ENCODE measurements around the gene LZTS2.

LZTS2 gene

DNA sequence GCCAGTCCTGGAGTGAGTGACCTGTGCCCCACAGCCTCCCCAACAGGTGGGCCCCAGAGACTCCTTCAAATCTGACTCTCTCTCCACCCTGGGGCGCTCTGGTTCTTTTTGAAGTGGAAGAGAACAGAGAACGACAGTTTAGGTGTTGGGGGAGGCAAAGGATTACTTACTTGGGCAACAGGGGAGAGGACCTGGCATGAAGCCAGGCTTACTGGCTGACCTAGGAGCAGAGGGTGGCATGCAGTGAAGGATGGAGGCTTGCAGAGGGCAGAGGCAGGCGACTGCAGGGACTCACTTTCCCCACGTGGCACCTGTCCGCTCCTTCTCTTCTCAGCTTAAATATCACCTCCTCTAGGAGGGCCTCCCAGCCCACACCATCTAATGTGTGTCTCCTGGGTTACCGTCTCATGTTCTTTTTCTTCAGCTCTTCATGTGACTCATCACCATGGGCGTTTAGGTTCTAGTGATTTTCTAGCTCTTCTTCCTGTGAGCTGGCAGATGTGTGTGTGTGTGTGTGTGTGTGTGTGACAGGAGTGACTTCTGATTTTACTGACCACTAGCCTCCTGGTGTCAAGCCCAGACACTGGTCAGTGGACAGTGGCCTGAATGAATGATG, 15.5 kb downstream of the LZTS2 start:
- no peak for DNase-seq

DNA sequence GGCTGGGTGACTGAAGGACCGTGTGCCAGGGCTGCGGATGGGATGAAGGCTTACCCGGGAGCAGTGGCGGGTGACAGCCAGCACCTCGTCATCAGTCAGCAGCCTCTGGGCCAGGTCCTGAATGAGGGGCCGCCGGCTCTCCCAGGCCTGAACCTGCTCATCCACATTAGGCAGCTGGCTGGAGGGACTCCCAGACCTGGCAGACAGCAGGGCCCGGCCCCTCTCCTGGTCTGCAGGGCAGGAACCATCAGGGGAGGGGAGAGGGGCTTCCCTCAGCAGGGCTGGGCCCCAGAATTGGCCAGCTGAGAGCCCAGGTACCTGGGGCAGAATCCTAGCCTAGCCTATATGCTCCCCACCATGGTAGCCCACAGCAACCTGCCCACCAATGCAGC, 16.0 kb downstream of the LZTS2 start:
- no peak for DNase-seq

DNA sequence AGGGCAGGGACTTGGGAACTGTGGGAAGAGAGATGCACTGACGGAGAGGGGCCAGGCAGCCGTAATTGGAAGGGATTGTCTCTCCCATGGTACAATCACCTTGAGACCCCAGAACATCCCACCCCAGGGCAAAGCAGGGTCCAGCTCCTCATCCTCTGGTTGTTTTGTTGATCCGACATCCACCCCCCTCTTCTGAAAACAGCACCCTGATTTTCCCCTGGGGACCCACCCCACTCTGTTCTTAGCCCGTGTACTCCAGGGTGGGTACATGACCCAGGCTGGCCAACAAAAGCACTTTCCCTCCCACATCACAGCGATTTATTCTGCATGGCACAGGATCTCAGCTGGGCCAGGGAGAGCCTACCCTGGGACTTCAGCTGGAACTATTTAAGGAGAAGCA, 17.2 kb downstream of the LZTS2 start:
- DNase-seq: no peak

DNA sequence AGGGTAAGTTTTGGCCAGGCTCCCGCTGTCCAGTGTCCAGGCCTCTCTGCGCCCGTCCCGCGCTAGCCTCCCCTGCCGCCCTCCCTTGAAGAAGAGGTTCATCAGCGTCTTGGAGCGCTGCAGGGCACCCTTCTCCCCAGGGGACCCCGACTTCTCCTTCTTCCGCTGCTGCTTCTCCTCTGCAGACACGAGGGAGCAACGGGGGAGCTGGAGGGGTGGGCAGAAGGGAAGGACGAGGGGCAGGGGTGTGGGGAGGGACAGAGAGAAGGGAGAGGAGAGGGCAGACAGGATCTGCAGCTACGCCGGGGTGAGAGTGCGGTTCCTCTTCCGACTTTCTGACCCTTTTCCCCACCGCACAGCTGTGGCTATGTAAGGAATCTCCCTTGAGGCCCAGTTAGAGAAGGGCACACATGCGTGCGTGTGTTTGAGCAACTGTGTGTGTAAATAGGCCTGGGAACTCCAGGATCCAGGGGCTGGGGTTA, 18.6 kb downstream of the LZTS2 start:
- no peak for DNase-seq

DNA sequence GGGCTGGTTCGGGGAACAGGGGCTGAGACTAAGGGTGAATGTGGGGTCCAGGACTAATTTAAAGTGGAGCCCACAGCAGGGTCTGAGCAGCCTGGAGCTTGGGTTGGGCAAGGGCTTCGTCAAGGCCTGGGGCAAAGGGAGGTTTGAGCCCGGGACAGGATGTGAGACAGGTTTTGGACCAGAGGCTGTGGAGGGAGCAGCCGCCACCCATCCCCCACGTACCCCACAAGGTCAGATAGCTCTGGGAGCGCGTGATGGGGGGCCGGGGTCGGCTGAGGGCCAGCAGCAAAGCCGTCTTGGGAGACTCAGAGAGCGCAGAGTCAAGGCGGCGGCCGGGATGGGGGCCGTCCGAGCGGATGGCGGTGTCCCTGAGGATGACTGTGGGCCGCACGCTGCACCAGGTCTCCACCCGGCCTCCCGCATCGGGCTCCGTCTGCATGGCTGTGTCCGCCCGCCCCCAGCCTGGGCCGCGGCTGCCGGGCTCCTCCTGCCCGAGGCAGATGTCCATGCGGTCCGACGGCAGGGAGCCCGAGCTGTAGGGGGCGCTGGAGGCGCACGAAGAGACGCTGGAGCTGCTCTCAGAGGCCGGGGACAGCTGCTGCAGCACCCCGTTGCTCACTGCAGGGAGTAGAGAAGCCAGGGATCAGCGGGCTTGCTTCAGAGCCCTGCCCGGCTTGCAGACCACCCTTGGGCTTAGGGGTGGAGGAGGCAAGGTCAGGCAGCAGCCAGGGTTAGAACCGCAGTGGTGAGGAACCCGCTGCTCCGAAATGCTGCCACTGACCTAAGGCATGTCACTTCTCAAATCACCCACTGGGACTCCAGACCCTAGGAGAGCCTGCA, 19.2 kb downstream of the LZTS2 start:
- peak; percentile 89 for DNase-seq

DNA sequence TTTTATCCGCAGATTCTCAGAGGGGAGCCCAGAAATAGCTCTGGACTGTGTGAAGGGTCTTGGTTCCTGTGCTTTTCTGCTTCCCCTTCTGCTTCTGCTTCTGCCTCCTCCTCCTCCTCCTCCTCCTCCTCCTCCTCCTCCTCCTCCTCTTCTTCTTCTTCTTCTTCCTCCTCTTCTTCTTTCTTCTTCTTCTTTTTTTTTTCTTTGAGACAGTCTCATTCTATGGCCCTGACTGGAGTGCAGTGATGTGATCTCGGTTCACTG, 19.8 kb downstream of the LZTS2 start:
- DNase-seq: no peak

DNA sequence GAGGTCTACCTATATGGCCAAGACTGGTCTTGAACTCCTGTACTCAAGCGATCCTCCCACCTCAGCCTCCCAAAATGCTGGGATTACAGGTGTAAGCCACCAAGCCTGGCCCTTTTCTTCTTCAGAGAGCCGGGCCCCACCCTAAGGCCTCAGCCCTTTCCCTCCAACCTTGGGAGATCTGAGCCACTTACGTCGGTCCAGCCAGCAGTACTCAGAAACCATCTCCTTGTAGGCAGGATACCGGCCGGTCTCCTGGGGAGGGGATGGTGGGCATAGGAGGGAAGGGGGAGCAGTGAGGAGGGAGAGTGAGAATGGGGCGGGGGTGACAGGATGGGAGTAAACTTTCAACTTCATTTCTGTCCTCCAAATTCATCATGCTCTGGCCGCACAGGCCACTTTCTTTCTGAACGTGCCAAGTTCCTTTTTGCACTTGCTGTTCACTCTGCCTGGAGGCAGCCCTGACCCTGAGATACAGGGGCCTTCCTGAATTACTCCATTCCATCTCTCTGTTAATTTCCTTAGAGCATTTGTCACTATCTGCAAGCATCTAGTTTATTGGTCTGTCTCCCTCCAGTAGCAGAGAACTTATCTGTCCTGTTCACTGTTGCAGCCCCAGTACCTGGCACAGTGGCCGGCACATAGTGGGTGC, 20.9 kb downstream of the LZTS2 start:
- DNase-seq: no peak

DNA sequence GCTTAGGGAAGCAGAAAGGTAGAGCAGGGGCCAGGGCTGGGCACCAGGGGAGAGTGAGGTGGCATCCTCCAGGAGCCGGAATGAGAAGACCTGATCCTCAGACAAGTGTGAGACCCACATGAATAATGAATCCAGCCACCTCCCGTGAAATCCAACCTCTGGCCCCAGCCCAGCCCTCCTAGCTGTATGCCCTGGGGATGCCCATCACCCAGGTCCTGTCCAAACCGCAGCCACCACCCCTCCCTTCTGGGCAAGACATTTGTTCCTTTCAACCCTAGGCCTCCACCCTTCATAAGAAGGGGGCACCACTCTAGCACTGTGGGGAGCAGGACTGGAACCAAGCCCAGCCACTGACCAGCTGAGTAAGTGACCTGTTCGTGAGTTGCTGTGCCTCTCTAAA, 21.6 kb downstream of the LZTS2 start:
- DNase-seq: no peak

DNA sequence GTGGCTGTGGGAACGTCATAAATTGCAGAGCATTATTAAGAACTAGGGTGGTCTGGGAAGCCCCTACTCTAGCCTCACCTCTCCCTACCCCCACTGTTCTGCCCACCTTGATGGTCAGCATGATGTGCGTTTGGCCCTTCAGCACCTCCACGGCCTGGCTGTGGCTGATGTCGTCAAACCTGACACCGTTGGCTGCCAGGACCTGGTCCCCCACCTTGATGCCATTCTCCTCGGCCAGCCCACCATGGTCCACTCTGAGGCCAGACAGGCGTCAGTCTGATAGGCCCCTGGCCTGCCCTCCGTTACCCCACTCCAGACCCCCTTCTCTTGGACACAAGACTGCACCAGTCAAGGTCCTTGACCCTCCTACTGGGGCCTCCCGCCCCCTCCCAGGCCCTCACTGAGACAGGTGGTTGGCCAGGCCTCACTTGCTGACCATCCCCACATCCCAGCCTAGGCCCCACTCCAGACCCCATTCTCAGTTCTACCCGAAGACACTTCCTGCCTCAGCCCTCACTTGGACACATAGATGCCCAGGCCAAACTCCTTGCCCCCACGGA, 22.2 kb downstream of the LZTS2 start:
- DNase-seq: no peak

DNA sequence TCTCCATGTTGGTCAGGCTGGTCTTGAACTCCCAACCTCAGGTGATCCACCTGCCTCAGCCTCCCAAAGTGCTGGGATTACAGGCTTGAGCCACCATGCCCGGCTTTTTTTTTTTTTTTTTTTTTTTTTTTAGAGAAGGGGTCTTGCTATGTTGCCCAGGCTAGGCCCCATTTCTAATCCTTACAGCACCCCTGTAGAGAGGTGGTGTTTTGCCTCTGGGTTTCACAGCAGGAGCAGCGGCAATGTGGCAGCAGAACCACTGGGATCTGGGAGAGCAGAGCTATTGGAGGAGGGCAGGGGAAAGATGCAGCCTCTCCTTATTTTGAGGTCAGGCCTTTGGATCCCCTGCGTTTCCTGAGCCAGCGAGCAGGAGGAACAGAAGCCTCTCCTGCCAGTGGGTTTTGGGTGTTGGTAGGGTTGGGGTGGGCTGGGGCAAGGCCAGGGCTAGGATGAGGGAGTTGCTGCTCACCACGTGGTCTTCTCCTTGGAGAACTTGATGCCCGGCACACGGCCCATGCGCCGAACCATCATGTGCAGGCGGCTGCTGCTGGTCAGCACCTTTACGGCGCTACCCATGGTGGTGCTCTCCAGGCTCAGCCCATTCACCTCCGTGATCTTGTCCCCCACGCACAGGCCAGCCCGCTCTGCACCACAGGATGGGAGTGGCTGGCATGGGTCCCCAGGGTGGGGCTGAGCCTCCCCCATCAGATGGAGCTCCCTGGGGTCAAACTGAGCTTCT, 23.5 kb downstream of the LZTS2 start:
- DNase-seq: no peak

DNA sequence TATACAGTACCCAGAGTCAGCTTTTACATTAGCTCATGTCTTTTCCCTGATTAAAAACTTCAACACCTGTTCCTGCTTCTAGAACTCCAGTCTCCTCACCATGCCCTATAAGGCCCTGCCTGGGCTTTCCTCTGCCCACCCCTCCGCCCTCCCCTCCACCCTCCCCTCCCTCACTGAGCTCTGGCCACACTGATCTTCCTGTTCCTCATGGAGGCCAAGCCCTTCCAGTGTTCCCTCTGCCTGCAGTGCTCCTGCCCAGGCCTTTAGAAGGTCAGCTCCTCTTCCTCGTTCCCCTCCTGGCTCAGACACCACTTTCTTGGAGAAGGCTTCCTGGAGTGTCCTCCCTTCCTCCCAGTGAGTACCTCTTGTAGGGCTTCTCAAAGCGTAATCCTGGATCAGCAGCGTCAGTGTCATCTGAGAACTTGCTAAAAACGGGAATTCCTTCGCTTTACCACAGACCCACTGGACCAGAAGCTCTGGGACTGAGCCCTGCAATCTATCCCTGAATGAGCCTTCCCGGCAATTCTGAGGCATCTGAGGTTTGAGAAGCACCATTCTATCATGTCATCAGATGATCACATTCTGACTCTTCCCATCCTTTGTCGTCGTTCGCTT, 27.6 kb downstream of the LZTS2 start:
- DNase-seq: no peak

DNA sequence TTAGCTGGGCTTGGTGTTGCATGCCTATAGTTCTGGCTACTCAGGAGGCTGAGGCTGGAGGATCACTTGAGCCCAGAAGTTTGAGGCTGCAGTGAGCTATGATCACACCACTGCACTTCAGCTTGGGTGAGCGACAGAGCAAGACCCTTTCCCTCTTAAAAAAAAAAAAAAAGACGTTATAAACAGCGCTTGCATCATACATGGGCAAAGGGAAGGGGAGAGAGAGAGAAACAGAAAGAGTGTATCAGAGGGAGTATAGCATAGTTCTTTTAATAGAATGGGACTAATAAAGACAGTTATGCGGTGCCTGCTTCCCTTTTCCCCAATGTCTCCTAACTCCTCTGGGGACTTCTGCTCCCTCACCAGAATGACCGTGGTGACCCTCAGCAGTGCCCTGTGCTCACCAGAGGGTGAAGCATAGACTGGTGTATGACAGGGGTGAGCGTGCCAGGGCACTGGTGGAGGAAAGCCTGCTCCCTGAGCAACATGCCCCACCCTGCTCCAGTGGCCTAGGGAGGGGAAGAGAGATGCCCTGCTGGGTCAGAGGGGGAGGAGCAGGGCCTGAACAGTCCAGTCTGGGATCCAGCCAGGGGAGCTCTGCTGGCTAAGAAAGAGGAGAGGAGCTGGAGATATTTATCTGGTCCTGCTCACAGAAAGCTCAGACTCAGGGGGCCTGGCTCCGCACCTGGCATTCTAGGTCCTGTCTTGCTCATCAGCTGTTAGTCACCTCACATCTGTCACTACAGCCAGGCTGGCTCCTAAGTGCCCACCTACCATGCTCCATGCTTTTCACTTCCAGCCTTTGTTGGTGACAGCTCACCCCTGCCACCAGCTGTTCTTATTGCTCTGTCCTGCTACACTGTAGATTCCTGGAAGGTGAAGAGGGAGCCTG, 29.1 kb downstream of the LZTS2 start:
- DNase-seq: no peak

DNA sequence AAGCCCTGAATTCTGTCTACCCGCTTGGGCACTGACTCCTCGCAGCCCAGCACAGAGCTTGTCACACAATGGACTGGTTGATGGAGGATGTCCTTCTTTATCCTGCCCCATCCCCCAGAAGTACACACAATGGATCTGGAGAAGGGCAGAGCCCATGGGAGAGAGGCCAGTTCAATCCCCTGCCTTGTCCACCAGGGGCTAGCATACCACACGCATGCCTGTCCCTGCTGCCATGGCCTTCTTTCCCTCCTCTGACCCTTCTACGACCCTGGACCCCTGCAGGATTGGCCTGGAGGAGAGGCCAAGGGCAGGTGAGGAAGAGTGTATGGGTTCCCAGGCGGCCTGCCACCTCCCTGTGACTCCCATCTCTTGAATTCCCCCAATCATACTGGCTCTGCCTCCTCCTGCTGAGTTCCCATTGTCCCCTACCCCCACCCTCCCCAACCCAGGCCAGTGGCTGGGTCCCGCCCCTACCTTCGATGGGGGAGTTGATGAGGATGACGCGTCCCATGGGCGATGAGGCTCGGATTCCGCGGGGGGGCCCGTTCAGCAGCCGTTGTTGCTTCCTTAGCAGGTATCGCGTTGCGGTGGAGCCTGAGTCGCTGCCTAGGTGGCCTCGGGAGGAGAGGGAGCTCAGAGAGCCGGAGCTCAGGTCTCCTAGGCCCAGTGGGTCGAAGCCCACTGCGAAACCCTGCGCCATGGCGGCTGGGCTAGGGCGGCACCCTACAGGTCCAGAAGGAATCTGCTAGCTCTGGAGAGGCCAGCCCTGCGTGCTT, 30.1 kb downstream of the LZTS2 start:
- no peak for DNase-seq

DNA sequence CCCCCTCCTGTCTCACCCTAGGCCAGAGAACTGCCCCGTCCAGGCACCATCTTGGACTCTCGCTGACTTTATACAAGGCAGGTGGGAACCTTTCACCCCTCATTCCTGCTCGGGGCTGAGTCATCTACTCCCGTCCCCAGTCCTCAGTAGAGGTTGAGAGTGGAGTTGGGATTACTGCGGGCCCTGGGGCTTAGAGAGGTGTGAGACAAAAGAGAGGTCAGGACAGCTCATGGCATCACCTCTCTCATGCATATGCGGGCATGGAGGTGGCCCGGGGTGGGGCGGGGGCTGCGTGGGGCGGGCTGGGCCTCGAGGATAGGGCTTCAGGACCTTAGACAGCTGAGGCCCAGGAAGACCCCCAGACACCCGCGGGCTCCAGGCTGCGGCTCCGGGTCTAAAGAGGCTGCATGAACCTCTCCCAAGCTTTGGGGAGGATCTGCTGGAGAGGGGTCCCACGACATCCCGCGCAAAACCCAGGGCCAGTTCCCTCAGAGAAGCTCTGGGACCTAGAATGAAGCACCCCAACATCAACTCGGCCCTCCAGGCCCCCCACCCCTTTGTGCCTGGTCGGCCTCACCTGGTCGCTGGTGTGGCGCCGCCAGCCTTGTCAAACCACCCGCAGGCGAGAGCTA, 31.0 kb downstream of the LZTS2 start:
- no peak for DNase-seq

DNA sequence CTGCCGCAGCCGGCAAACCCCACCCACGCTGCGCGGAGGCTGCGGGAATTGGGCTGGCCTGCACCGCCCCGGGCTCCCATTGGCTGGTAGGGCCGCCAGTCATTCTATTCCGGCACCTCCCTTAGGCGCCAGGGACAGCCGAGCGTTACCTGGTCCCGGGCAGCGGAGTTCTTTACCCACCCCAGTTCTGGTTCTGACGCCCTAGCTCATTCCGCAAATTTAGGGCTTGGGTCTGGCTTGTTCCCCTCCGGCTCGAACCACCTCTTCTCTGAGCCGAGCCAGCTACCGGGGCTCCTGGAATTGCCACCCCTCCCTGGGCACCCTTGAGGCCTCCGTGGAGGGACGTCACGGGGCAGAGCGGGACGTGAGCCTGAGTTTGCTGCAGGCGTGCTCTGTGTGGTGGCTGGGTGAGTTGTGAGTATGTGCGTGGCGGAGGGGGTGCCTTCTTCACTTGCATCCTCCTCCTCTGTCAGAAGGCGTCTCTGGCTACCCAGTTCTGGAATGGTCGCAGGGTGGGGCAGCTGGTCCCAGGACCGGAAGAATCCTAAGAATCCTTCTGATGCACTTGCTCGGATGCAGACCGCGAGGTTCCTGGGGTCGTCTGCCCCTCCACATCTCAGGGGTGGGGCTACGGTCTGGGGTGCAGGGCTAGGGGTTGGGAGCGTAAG, 31.7 kb downstream of the LZTS2 start, which contains the start of the genes PDZD7 and SFXN3:
PDZD7 (minus strand) TSS at position 2 of the 668 bp plus-strand sequence. CDS start 910 bp downstream, outside the sequence.
SFXN3 (plus strand) TSS at position 107 of the 668 bp plus-strand sequence. CDS start 3,461 bp downstream, outside the sequence.
- peak; percentile 99 for DNase-seq

DNA sequence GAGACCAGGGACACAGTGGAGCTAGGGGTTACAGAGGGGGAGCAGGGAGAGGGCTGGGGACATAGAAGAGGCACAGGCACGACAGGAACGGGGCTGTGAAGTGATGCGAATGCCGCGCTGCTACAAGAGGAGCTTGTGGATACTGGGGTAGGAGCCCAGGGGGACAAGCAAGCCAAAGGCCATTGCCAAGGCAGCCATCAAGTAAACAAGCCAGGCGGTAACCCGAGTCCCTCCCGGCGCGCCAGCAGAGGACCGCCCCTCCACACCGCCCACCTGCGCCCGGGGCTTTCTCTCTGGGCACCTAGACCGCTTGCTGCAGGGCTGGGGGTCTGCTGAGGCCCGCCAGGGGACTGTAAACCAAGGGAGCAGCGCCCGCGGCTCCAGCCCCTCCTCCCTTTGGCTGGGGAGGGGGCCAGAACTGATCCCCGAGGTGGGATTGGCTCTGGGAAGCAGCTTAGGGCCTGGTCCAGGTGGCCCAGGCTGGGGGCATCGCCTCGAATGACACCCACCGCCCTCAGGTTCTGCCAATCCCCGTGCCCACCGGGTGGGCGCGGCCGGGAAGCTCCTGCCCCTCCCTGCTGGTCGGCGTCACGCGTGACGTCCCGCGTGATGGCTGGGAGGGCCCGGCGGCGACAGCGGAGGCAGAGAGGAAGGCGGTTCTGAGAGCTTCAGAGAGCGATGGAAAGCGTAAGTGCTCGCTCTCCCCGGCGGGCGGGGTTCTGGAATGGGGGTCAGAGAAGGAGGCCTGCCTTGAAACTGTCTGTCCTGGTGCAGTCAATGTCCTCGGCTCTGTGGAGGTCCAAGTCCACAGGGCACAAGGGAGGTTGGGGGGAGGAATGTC, 32.4 kb downstream of the LZTS2 start:
- DNase-seq: peak; percentile 82

DNA sequence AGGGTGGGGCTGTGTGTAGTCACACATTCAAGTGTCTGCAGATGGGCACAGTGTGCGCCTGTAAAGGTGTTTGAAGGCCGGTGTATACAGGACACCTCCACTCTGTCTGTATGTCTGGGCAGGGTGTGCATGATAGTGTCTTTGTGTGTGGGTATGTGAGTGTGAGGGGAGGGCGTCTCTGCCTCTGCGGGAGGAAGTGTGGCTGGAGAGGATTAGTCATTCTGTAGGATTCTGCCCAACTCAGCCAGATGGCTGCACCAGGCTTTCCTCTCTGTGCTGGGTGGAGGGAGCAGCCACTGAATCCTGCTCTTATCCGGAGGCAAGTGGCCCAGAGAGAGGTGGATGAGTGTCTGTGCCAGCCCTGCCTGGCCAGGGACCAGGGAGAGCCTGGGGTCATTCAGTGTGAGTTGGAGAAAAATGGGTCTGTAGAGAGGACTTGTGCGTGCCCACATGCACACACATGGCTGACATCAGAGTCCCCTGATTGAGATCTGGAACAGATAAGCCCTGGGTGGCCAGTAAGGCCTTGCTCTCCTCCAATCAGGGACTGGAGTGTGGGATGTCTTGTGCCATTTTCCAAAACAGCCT, 33.1 kb downstream of the LZTS2 start:
- DNase-seq: peak; percentile 85

DNA sequence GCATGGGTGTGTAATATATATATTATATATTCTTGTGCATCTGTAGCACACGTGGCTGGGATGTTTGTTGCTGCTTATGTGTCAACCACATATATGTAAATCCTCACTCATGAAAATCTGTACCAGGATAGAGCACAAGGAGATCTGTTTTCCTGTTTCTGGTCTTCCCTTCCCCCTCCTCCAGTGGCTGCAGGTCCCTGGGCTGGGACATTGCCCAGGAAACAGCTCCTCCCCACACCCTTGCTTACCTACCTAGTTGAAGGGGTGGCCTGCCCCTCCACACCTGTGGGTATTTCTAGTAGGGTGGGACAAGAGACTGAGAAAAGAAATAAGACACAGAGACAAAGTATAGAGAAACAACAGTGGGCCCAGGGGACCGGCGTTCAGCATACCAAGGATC, 33.7 kb downstream of the LZTS2 start:
- DNase-seq: no peak

Measured in activated CD8-positive, alpha-beta memory T cell treated with anti-CD3 and anti-CD28 coated beads for 24 hours (primary cell).